Endothelial cell of umbilical vein (primary cell): ENCODE measurements around the gene PPOX. TPM values are rescaled to one million over a fixed set of nuclear protein-coding genes. Genes with fewer than 3 reads are reported as not detected.

Experiments
- BruUV-seq: library from RNA; stranded (reverse); fragments of 400-500 nt; replicated peaks from 2 replicates; lab custom pipeline; 2021; lab: Mats Ljungman, UMichigan
- CTCF ChIA-PET: fragments of 300-600, 350-600 bp; sonication (Branson Sonifier 250); formaldehyde crosslinking; loops from one replicate; lab custom pipeline; 2021; ENCODE audit warnings: antibody characterized with exemption, inconsistent platforms; lab: Charles Lee
- POLR2A ChIA-PET: fragments of 300-600, 350-600 bp; sonication (Branson Sonifier 250); formaldehyde crosslinking; loops from one replicate; lab custom pipeline; 2021; ENCODE audit warnings: antibody characterized with exemption, inconsistent platforms; lab: Charles Lee
- DNase-seq: peaks from one replicate; pipeline ENCODE4 v3.0.0-alpha.2; 2011; ENCODE audit warnings: low read depth, low spot score
- FAIRE-seq: peaks from 2 replicates; lab custom pipeline; 2011; peaks lifted over from hg19 to GRCh38; lab: Jason Lieb, UNC
- H2AFZ ChIP-seq: 2 replicates; pipeline ENCODE4 v1.6.0; 2012; ENCODE audit warnings: low read depth, low read length, control low read depth, inconsistent platforms
- H3K27ac ChIP-seq: 2 replicates; pipeline ENCODE4 v1.5.1; 2011; ENCODE audit warnings: low read depth, mild to moderate bottlenecking, control low read depth, low read length, moderate library complexity; ENCODE audit not compliant: insufficient read depth
- H3K27me3 ChIP-seq, 2 experiments: 2 replicates each; pipeline versions ENCODE4 v1.6.0 to v1.6.1; 2011; ENCODE audit warnings: low read length in 2 of 2, mixed read lengths in 1 of 2; ENCODE audit not compliant: control insufficient read depth in 2 of 2, insufficient read depth in 2 of 2
- H3K36me3 ChIP-seq, 2 experiments: 2 replicates in 1 of 2; 3 replicates in 1 of 2; pipeline ENCODE4 v1.5.1; 2011; ENCODE audit warnings: low read length in 2 of 2, mild to moderate bottlenecking in 1 of 2, moderate library complexity in 1 of 2; ENCODE audit not compliant: control insufficient read depth in 2 of 2, insufficient read depth in 2 of 2; ENCODE audit errors: extremely low read depth in 1 of 2
- H3K4me1 ChIP-seq: 3 replicates; pipeline ENCODE4 v1.5.1; 2011; ENCODE audit warnings: mild to moderate bottlenecking, low read length; ENCODE audit not compliant: control insufficient read depth, insufficient read depth; ENCODE audit errors: extremely low read depth
- H3K4me2 ChIP-seq: 2 replicates; pipeline ENCODE4 v1.6.1; 2011; ENCODE audit warnings: low read length, control low read depth, mixed read lengths; ENCODE audit not compliant: insufficient read depth
- H3K4me3 ChIP-seq, 3 experiments: fragments of 200-600 bp in 1 of 3; sonication (generic), shearing (Covaris generic) in 1 of 3; replicated peaks in 1 of 3; 2 replicates each; pipeline ENCODE4 v1.5.1; 2011 to 2016; ENCODE audit warnings: control low read depth in 3 of 3, low read length in 3 of 3, mild to moderate bottlenecking in 2 of 3, inconsistent platforms in 1 of 3, low read depth in 1 of 3, moderate library complexity in 1 of 3; ENCODE audit not compliant: insufficient read depth in 1 of 3
- H3K79me2 ChIP-seq: 2 replicates; pipeline ENCODE4 v1.6.0; 2012; ENCODE audit warnings: low read length, inconsistent platforms; ENCODE audit not compliant: control insufficient read depth, insufficient read depth
- H3K9ac ChIP-seq: replicated peaks from 2 replicates; pipeline ENCODE3; 2011; ENCODE audit warnings: low read length, control low read depth; ENCODE audit not compliant: insufficient read depth; ENCODE audit errors: extremely low read depth
- H3K9me1 ChIP-seq: replicated peaks from 3 replicates; pipeline ENCODE4 v1.6.0; 2011; ENCODE audit warnings: mild to moderate bottlenecking, low read length; ENCODE audit not compliant: control insufficient read depth, insufficient read depth; ENCODE audit errors: extremely low read depth
- H3K9me3 ChIP-seq: replicated peaks from 2 replicates; pipeline ENCODE4 v1.5.1; 2012; ENCODE audit warnings: low read length, inconsistent platforms; ENCODE audit not compliant: control insufficient read depth, insufficient read depth
- H4K20me1 ChIP-seq: replicated peaks from 2 replicates; pipeline ENCODE3; 2011; ENCODE audit warnings: mild to moderate bottlenecking, low read length; ENCODE audit not compliant: control insufficient read depth, insufficient read depth; ENCODE audit errors: extremely low read depth
- FOS ChIP-seq: IDR thresholded peaks from 2 replicates; pipeline ENCODE4 v1.6.1; 2011; ENCODE audit warnings: mild to moderate bottlenecking, low read length, moderate library complexity, borderline replicate concordance; ENCODE audit not compliant: insufficient read depth
- GATA2 ChIP-seq: IDR thresholded peaks from 2 replicates; pipeline ENCODE4 v1.7.0; 2011; ENCODE audit warnings: low read depth, mild to moderate bottlenecking, moderate library complexity, mixed read lengths, low read length; ENCODE audit not compliant: insufficient read length, insufficient read depth
- JUN ChIP-seq: IDR thresholded peaks from 2 replicates; pipeline ENCODE4 v1.6.1; 2011; ENCODE audit warnings: borderline replicate concordance, low read depth; ENCODE audit not compliant: insufficient read length, insufficient read depth
- MYC ChIP-seq: IDR thresholded peaks from one replicate; pipeline ENCODE4 v1.6.1; 2011; ENCODE audit warnings: mild to moderate bottlenecking, low read depth, low read length
- POLR2A ChIP-seq: IDR thresholded peaks from 2 replicates; pipeline ENCODE4 v1.6.1; 2012; ENCODE audit warnings: low read depth, mild to moderate bottlenecking, control low read depth, low read length
- POLR2AphosphoS5 ChIP-seq: IDR thresholded peaks from 2 replicates; pipeline ENCODE4 v1.6.1; 2012; ENCODE audit warnings: low read depth, mild to moderate bottlenecking, control low read depth, low read length, moderate library complexity; ENCODE audit not compliant: insufficient read depth
- dilution Hi-C: fragments of 300-500 bp; cut with MboI; formaldehyde crosslinking; loops from one replicate; pipeline ENCODE4 v1.15.0; 2019; ENCODE audit warnings: low sequenced_read_pairs; ENCODE audit not compliant: extremely low pct_ligation_motif_present
- intact Hi-C: fragments of 100-400 bp; cut with micrococcal nuclease; formaldehyde crosslinking; loops from one replicate; pipeline ENCODE4 v1.10.0; 2022
- polyA plus RNA-seq, 4 experiments: library from polyadenylated mRNA; depleted of rRNA in 3 of 4; stranded (reverse) in 3 of 4; unstranded in 1 of 4; fragments of >200 nt; gene quantifications; 2 replicates each; pipeline versions ENCODE4 v1.2.1 to v1.2.3, GENCODE V29; 2011 to 2012; ENCODE audit warnings: missing spikeins in 1 of 4
- total RNA-seq: library from RNA; stranded (reverse); gene quantifications from 2 replicates; pipeline ENCODE4 v1.2.3, GENCODE V29; 2021

Gene PPOX
- total and polyA plus RNA-seq, 2 donors (not counting 3 experiments of a cell fraction or from before 2014, with no cell fraction given) = 26.4 to 28.5 TPM

DNA sequence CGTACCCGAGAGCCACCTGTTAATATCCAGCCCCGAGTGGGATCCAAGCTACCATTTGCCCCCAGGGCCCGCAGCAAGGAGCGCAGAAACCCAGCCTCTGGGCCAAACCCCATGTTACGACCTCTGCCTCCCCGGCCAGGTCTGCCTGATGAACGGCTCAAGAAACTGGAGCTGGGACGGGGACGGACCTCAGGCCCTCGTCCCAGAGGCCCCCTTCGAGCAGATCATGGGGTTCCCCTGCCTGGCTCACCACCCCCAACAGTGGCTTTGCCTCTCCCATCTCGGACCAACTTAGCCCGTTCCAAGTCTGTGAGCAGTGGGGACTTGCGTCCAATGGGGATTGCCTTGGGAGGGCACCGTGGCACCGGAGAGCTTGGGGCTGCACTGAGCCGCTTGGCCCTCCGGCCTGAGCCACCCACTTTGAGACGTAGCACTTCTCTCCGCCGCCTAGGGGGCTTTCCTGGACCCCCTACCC lies 5.5 kb upstream of the PPOX start:
- POLR2A ChIA-PET = no interaction called here
- peaks cover 10% of the 10 kb centered on the region for H3K4me1 ChIP-seq
- dilution Hi-C loops (no loop called here), intact Hi-C loops (no loop called here)
- H3K9me1 ChIP-seq = no peaks in the 10 kb centered on the region
- H3K9me3 ChIP-seq = no peaks in the 10 kb centered on the region
- TF ChIP-seq MYC = no peak
- no peak overlapping the region for H3K4me3 ChIP-seq
- no peak overlapping the region for H3K27ac ChIP-seq
- peaks cover 2 to 14% of the 10 kb centered on the region in 2 experiments for H3K36me3 ChIP-seq
- H3K9ac ChIP-seq = no peak overlapping the region
- H2AFZ ChIP-seq = no peak overlapping the region
- H4K20me1 ChIP-seq = no peaks in the 10 kb centered on the region
- BruUV-seq = no TSS peak
- no peak for FAIRE-seq
- H3K27me3 ChIP-seq = no peaks in the 10 kb centered on the region
- CTCF ChIA-PET = no interaction called here
- DNase-seq = no peak
- H3K79me2 ChIP-seq = peaks cover 7% of the 10 kb centered on the region
- no peak overlapping the region for H3K4me2 ChIP-seq

DNA sequence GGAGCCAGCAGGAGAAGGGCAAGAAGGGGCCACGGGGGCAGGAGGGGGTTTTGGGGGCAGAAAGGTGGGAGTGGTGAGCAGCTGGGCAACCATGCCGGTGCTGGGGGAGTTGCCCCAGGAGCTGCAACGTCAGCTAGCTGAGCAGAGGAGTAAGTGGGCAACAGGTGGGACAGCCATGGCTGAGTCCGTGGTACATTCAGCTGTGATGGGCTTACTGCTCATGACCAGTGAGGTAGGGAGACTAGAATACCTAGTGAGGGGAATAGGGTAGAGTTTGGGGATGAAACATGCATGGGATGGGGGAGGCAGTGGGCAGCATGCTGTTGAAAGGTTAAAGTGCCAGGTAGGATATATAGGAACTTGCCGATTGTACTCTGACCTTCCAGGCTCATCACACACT lies 4.6 kb upstream of the PPOX start:
- TF ChIP-seq GATA2 = no peak
- no peak for TF ChIP-seq JUN
- TF ChIP-seq POLR2A = no peak
- TF ChIP-seq FOS = no peak
- no peak for TF ChIP-seq POLR2AphosphoS5
- POLR2A ChIA-PET = no interaction called here
- peaks cover 2 to 14% of the 10 kb centered on the region in 2 experiments for H3K36me3 ChIP-seq
- no peak for FAIRE-seq
- H4K20me1 ChIP-seq = no peaks in the 10 kb centered on the region
- H3K79me2 ChIP-seq = peaks cover 7% of the 10 kb centered on the region
- H3K4me3 ChIP-seq = no peak overlapping the region
- H3K4me2 ChIP-seq = no peak overlapping the region
- CTCF ChIA-PET = interaction anchor here (1.0 kb wide), 1 partner anchor 9 kb away, joined by 3 read pairs; no protein-coding TSS in a partner anchor
- no peak overlapping the region for H2AFZ ChIP-seq
- intact Hi-C loops (no loop called here), dilution Hi-C loops (no loop called here)
- H3K27me3 ChIP-seq = no peaks in the 10 kb centered on the region
- H3K9ac ChIP-seq = no peak overlapping the region
- no TSS peak for BruUV-seq
- no peak for DNase-seq
- no peak overlapping the region for H3K27ac ChIP-seq
- H3K4me1 ChIP-seq = peaks cover 16% of the 10 kb centered on the region
- H3K9me1 ChIP-seq = no peaks in the 10 kb centered on the region
- no peaks in the 10 kb centered on the region for H3K9me3 ChIP-seq
